ENCODE results near the gene EPHA8. TPM values are rescaled to one million over a fixed set of nuclear protein-coding genes. Genes with fewer than 3 reads are reported as not detected.

EPHA8 gene
- total and polyA plus RNA-seq, 2 donors (not counting 1 experiment from before 2014, with no cell fraction given): not detected

- DNase-seq (no peak), ATAC-seq (ENCODE audit: low read depth) (no peak)
- H3K4me3 Mint-ChIP-seq: peak overlapping the region; percentile 57
- TF ChIP-seq CTCF (IDR thresholded peaks at IDR 0.05) (no peak), EZH2 (IDR thresholded peaks at IDR 0.05; ENCODE audit: borderline replicate concordance, insufficient read depth, low read depth, low read length, poor library complexity, severe bottlenecking) (no peak)
- H4K20me1 ChIP-seq (ENCODE audit: control insufficient read depth, insufficient read depth, low read length, poor library complexity, severe bottlenecking): no peaks in the 10 kb centered on the region
- no peak overlapping the region for H3K27ac Mint-ChIP-seq
- ChIA-PET CTCF (no interaction called here), POLR2A (no interaction called here)
- peaks cover 0 to 28% (median 3%) of the 10 kb centered on the region in 4 experiments for H3K27me3 ChIP-seq (replicated peaks in 1 of 4; ENCODE audit: control extremely low read depth in 1 of 4, control insufficient read depth in 3 of 4, insufficient read depth in 4 of 4, low read length in 3 of 4)
- WGBS (ENCODE audit: insufficient coverage): 9% methylated on average over 53 of the region's 57 CpGs
- H3K9ac ChIP-seq (ENCODE audit: low read length): no peak overlapping the region
- H3K4me1 ChIP-seq (ENCODE audit: control insufficient read depth in 2 of 2, insufficient read depth in 2 of 2, low read length in 2 of 2): no peaks in the 10 kb centered on the region
- no peak overlapping the region for H3K27ac ChIP-seq (ENCODE audit: low read length in 2 of 2)
- H3K4me2 ChIP-seq (replicated peaks; ENCODE audit: low read depth, low read length, poor library complexity, severe bottlenecking): no peak overlapping the region
- no peaks in the 10 kb centered on the region for H3K9me3 ChIP-seq (ENCODE audit: control extremely low read depth in 1 of 3, control insufficient read depth in 2 of 3, insufficient read depth in 1 of 3, low read length in 2 of 3)
- no peaks in the 10 kb centered on the region for H3K36me3 ChIP-seq (replicated peaks in 1 of 2; ENCODE audit: control extremely low read depth in 1 of 2, control insufficient read depth in 1 of 2, extremely low read depth in 1 of 2, insufficient read depth in 2 of 2, low read length in 1 of 2)
- no peaks in the 10 kb centered on the region for H3K9me3 Mint-ChIP-seq (ENCODE audit: insufficient read depth)
- H3K27me3 Mint-ChIP-seq: peaks cover 46% of the 10 kb centered on the region
- intact Hi-C loops (cut with micrococcal nuclease): no loop called here
- no peaks in the 10 kb centered on the region for H3K79me2 ChIP-seq (ENCODE audit: control insufficient read depth, insufficient read depth, low read length)
- H3K4me1 Mint-ChIP-seq: peaks cover 3% of the 10 kb centered on the region
- no peak overlapping the region for H2AFZ ChIP-seq (ENCODE audit: insufficient read depth, low read depth, low read length, poor library complexity, severe bottlenecking)
- H3K4me3 ChIP-seq (ENCODE audit: control extremely low read depth in 1 of 5, extremely low read depth in 1 of 5, insufficient read depth in 1 of 5, low read depth in 2 of 5, low read length in 4 of 5): no peak overlapping the region
Measured at GRCh38 chr1:22563671-22564602, 648 bp downstream of the EPHA8 start.

- 72% methylated on average over 10 of the region's 14 CpGs for WGBS (ENCODE audit: insufficient coverage)
- Histone ChIP-seq H3K9me3 (ENCODE audit: control extremely low read depth in 1 of 3, control insufficient read depth in 2 of 3, insufficient read depth in 1 of 3, low read length in 2 of 3) (peaks cover 0 to 3% (median 0%) of the 10 kb centered on the region in 3 donors), H3K27ac (ENCODE audit: low read length in 2 of 2) (no peak overlapping the region), H3K79me2 (ENCODE audit: control insufficient read depth, insufficient read depth, low read length) (no peaks in the 10 kb centered on the region), H3K4me3 (ENCODE audit: control extremely low read depth in 1 of 5, extremely low read depth in 1 of 5, insufficient read depth in 1 of 5, low read depth in 2 of 5, low read length in 4 of 5) (no peak overlapping the region), H3K36me3 (replicated peaks in 1 of 2; ENCODE audit: control extremely low read depth in 1 of 2, control insufficient read depth in 1 of 2, extremely low read depth in 1 of 2, insufficient read depth in 2 of 2, low read length in 1 of 2) (no peaks in the 10 kb centered on the region), H3K9ac (ENCODE audit: low read length) (no peak overlapping the region), H2AFZ (ENCODE audit: insufficient read depth, low read depth, low read length, poor library complexity, severe bottlenecking) (no peak overlapping the region), H3K4me1 (ENCODE audit: control insufficient read depth in 2 of 2, insufficient read depth in 2 of 2, low read length in 2 of 2) (no peaks in the 10 kb centered on the region), H4K20me1 (ENCODE audit: control insufficient read depth, insufficient read depth, low read length, poor library complexity, severe bottlenecking) (no peaks in the 10 kb centered on the region), H3K4me2 (replicated peaks; ENCODE audit: low read depth, low read length, poor library complexity, severe bottlenecking) (no peak overlapping the region), H3K27me3 (replicated peaks in 1 of 4; ENCODE audit: control extremely low read depth in 1 of 4, control insufficient read depth in 3 of 4, insufficient read depth in 4 of 4, low read length in 3 of 4) (peaks cover 0 to 19% (median 3%) of the 10 kb centered on the region in 4 experiments)
- CTCF ChIA-PET: no interaction called here
- no peak for DNase-seq
- no peak for ATAC-seq (ENCODE audit: low read depth)
- H3K27ac Mint-ChIP-seq: no peak overlapping the region
- POLR2A ChIA-PET: no interaction called here
- TF ChIP-seq EZH2 (IDR thresholded peaks at IDR 0.05; ENCODE audit: borderline replicate concordance, insufficient read depth, low read depth, low read length, poor library complexity, severe bottlenecking) (no peak), CTCF (IDR thresholded peaks at IDR 0.05) (no peak)
- H3K4me3 Mint-ChIP-seq: no peak overlapping the region
- no peaks in the 10 kb centered on the region for H3K9me3 Mint-ChIP-seq (ENCODE audit: insufficient read depth)
- intact Hi-C loops (cut with micrococcal nuclease): no loop called here
- peaks cover 3% of the 10 kb centered on the region for H3K4me1 Mint-ChIP-seq
- peaks cover 30% of the 10 kb centered on the region for H3K27me3 Mint-ChIP-seq
Measured at GRCh38 chr1:22566161-22566560, 2.9 kb downstream of the EPHA8 start.
